ENCODE data around the gene MLF2.

Gene MLF2, protein sequence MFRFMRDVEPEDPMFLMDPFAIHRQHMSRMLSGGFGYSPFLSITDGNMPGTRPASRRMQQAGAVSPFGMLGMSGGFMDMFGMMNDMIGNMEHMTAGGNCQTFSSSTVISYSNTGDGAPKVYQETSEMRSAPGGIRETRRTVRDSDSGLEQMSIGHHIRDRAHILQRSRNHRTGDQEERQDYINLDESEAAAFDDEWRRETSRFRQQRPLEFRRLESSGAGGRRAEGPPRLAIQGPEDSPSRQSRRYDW

DNA sequence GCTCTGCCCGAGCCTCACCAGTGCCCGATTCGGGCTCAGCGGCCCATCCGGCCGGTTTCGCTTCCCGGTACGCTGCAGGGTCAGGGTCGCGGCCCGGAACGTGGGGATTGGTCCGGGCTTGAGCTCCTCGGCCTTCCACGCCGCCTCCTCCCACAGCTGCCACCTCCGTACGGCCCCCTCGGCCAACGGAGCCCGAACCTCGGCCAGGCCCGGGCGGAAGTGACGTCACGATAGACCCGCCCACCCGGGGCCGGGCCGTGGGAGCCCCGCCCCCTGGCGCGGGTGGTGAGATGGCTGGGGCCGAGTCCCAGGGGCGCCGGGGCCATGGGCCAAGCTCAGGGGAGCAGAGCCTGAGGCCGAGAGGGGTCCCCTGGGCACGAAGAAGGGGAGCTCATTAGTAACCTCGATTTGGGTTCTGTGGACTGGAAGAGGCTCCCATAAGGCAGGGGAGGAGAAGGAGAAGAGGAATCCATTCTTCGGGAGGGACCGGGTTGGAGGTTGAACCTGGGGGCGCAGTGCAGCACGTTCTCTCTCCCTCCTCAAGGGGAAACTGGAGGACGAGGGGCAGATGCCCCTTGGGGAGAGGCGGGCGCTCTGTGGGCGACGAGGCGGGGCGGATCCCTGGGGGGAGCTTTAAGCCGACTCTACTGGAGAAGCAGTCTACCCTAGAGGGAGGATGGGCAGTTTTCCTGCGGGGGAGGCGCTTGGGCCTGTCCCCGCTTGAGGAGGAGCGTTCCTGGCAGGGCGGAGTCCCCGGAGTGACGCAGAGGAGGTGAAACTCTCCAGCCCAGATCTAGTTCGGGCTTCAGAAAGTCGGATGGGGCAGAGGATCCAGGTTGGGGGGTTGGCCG, at the start of gene MLF2:
MLF2 (minus strand) TSS at position 221 of the 851 bp plus-strand sequence. CDS start 807 bp downstream, outside the sequence.
- DNase-seq: peak; percentile 99

DNA sequence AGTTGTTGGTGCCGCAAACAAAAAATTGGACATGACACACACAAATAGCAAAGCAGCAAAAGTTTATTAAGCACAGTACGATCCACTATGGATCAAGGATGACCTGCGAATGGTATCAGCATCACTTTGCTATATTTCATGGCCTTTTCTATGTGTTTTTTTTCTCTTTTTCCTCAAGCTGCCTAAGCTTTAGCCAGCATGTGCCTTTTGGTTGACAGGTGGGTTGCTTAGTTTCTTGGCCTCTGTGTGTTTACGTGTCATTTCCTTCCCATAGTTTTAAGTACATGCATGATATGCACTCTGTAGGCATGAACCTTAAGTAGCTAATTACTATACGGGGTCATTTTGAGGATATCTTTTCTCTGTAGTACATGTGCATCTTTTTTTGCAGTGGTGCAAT, 46.2 kb upstream of the MLF2 start:
- DNase-seq: no peak

DNA sequence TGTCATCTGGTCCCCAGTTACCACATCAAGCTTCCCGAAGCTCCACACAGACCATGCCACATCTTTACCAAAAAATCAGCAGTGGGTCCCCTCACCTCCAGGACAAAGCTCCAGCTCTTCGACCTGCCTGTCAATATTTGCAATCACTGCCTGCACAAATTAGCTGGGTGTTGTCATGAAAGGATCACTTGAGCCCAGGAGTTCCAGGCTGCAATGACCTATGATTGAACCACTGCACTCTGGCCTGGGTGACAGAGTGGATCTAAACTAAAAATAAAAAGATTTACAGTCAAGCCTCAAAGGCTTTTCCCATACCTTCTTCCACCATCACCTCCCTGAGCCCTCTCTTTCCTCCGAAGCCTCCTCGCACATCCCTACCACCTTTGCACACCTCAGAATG, 43.6 kb upstream of the MLF2 start:
- no peak for DNase-seq

DNA sequence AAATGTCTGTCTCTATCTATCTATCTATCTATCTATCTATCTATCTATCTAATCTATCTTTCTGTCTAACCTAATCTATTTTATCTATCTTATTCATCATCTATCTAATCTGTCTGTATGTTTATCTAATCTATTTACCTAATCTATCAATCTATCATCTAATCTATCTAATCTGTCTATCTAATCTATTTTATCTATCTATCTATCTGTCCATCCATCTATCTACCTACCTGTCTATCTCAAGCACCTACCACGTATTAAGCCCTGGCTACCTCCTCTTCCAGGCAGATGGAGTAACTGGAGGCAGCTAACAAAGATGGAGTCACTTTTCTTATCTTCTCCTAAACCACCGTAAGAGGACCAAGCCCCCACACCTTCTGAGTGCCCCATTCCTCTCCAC, 42.1 kb upstream of the MLF2 start:
- DNase-seq: no peak

DNA sequence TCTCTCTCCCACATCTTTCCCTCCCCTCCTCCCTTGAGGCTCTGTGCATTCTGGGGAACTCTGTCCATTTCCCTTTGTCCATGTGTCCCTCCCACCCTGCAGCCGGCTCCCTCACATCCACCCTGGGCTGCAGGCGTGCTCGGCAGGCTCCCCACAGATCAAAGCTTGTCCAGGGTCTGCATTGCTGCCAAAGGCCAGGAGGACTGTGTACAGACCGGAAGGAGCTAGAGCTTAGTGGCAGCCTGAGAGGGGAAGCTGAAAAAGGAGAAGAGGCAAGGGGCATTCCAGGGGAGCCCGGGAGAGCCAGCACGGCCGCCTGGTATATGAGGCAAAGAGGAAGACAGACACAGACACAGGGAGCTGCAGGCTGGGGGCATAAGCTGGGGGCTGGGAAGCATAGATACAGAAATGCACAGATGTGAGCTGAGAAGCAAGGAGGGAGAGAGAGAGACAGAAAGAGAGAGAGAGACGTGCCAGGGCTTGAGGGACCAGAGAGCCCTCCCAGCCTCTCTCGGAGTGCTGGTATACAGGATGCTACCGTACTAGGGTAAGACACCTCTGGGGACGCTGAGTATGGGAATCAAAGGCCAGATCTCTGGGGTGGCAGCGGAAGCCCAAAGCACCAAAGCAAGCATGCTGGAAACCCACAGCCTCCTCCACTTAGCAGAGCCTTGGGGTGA, 39.7 kb upstream of the MLF2 start:
- DNase-seq: no peak

DNA sequence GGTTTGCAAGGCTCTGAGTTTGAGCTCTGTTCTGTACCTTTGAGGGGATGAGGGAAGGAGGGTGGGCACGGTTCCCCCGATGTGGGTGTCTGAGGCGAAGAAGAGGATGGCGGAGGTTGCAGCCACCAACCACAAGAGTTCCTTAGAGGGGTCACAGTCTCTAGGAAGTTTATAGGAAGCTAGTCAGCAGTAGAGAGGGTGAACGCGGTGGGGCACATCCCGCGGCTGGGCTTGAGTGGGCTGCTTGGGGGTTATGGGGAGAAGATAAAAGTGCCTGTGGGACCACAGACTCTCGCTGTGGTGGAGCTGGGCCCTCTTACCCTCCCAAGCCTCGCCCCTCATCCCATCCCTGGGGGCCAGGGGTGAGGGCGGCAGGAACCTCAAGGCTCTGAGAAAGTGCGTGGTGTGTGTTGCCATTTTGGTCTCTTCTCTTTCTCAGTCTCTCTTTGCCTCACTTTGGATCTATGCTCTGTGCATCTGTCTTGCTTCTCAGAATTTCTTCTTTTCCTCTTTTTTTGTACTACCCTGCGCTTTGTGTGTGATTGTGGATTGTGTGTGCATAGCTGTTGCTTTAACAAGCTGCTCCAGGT, 39.1 kb upstream of the MLF2 start:
- no peak for DNase-seq

DNA sequence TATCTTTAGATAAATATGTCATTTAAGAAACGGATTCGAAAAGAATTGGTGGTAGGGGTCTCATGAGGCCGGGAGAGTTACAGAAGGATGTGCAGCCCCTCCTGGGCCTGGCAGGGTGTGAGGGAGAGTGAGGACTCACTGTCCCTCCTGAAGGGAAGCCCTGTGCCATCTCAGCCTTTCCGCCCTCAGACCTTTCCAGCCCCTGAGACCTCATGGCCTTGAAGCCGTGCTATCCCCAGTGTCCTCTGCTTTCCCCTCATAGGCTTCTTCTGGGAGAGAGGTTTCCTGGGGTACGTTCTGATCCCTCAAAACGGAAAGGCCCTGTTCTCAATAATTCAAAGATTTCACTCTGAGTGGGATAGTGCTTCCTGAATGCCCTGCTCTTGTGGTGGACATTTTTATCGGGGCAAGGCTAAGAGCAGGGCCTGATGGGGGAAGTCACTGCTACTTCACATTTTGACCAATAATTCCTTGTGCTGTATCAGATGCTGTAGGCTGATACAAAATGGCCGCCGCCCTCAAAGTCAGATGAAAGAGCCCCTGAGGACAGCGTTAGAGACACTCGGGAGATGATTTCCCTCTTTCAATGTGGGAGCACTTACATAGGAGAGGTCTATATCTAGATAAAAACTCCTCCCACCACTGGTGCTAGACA, 37.7 kb upstream of the MLF2 start:
- no peak for DNase-seq

DNA sequence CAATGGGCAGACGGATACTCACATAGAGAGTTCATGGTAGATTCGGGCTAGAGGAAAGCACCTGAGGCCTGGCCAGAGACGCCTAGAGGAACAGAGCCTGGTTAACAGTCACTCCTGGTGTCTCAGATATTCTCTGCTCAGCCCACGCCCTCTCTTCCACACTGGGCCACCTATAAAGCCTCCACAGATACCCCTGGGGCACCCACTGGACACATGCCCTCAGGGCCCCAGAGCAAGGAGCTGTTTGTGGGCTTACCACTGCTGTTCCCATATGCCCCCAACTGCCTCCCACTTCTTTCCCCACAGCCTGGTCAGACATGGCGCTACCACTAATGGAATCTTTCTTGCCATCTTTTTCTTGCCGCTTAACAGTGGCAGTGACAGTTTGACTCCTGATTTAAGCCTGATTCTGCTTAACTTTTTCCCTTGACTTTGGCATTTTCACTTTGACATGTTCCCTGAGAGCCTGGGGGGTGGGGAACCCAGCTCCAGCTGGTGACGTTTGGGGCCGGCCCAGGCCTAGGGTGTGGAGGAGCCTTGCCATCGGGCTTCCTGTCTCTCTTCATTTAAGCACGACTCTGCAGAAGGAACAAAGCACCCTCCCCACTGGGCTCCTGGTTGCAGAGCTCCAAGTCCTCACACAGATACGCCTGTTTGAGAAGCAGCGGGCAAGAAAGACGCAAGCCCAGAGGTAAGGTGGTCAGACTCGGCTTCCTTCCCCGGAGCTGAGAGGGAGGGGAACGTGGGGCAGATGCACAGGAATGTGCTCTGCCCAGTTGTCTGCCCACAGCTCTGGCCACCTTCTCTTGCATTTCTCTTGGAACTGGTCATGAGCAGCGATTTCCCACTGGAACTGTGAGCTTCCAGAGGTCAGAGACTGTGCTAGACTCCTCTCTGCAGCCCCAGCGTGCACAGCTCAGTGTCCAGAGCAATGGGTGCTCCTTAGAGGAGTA, 36.3 kb upstream of the MLF2 start, which contains the start of gene CD4:
CD4 (plus strand) TSS at position 557 of the 953 bp plus-strand sequence. CDS start 10,611 bp downstream, outside the sequence.
- DNase-seq: no peak

DNA sequence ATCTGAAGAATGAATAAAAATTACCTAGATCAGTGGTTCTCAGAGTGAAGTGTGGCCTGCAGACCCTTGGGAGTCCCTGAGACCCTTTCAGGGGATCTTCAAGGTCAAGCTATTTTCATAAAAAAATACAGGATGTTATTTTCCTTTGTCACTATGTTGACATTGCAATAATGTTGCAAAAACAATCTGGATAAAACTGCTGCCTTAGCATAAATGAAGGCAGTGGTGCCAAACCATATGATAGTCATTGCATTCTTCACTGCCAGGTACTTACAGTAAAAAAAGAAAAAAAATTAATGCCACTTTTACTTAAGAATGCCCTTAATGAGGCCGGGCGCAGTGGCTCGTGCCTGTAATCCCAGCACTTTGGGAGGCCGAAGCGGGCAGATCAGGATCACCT, 34.4 kb upstream of the MLF2 start:
- DNase-seq: no peak

DNA sequence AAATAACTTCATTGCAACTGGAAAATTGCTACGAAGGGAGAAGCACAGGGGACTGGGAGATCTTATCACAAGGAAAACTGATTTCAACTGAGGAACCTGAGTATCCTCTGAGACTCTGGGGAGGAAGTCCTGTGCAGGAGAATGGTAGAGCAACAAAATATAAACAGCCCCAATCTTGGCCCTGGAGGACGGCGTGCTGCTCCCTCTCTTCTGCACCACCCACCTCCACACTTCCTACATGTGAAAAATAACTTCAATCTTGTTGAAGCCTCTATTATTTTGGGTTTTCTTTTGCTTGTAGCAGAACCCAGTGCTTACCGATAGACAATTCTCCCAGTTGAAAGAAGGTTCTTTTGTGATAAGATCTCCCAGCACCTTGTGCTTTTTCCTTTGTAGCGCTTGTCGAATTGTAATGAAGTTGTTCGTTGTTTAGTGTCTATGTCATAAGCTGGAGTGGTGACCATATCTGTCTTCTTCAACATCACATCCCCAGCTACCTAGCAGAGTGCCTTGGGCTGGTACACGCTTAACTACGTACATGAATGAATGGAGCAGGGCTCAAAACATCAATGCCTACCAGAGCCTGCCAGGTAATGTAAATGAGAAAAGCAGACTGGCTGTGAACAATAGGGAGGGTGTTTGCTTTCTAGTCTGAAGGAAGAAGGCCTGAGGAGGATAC, 33.6 kb upstream of the MLF2 start:
- DNase-seq: no peak

DNA sequence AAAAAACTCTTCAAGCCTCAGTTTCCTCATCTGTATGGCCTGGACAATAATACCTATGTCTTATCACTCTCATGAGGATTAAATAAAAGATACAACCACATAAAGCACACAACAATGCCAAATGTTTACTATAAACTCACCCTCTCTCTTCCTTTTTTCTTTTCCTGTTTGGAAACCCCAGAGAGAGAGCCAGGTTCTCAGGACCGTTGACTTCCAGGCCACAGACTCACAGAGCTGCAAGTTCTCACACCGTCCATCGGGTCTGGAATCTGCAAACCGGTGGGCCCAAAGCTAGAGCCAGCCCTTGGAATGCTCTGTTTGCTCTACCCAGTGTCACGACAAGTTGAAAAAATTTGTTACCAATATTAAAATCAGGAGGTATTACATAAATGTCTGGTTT, 31.8 kb upstream of the MLF2 start:
- no peak for DNase-seq

DNA sequence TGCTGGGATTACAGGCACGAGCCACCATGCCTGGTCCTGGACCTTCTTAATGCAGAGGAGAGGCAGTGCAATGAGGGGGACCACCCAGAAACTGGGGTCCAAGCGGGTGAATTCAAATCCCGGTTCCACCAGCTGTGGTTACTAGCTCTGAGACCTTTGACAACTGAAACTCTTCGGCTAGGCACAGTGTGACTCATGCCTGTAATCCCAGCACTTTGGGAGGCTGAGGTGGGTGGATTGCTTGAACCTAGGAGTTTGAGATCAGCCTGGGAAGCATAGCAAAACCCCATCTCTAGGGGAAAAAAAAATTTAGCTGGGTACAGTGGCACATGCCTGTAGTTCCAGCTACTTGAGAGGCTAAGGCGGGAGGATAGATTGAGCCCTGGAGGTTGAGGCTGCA, 31.4 kb upstream of the MLF2 start:
- no peak for DNase-seq

DNA sequence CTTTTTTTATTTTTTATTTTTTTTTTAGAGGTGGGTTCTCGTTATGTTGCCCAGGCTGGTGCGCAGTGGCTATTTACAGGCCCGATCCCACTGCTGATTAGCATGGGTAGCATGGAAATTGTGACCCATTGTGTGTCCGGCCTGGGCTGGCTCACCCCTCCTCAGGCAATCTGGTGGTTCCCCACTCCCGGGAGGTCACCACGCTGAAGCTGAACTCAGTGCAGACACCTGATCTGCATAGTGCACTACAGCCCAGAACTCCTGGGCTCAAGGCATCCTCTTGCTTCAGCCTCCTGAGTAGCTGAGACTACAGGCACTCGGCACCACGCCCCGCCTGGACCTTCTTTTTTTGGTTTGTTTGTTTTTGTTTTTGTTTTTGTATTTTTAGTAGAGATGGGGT, 30.9 kb upstream of the MLF2 start:
- DNase-seq: no peak

DNA sequence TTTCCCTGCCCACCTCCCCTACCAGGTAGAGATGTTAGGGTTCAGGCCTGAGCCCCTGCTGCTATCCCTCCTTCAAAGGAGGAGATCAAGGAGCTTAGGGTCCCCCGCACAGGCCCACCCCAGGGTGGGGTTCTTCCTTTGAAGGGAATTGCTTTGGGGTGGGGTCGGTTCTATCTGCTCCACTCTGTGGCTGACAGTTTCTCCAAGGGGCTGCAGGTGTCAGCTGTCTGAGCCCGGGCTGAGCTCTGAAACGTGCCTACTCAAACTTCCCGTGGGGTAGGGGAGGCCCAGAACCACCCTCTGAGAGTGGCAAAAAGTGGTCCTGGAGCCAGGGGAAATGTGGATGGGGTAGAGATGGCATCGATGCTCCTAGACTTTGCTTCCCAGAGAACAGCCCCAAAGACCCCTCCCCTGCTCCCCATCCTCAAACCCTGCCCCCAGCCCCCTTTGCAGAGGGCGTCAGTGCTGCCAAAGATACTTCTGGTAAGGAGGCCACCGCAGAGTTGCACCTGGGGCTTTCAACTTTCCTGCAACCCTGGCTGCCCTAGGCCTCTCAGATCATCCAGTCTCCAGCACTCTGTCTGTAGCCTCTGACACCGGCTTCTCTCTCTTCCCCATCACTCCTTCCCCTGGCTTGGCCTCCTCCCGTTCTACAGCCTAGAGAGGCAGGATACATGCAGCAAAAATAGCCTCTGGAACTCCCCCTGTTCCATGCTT, 30.1 kb upstream of the MLF2 start:
- no peak for DNase-seq

DNA sequence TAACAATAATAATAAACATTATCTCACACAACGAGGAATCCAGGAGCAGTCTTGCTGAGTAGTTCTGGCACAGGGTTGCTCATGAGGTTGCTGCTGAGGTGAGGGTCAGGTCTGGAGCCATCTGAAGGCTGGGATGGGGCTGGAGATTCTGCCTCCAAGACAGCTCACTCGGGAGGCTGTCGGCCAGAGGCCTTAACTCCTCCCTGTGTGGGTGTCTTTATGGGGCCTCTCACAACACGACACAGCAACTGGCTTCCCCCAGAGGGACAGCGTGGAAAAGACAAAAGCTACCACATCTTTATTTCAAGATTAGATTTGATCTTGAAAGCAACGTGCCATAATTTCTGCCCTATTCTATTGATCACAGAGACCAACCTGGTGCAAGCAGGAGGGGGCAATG, 29.2 kb upstream of the MLF2 start:
- no peak for DNase-seq

DNA sequence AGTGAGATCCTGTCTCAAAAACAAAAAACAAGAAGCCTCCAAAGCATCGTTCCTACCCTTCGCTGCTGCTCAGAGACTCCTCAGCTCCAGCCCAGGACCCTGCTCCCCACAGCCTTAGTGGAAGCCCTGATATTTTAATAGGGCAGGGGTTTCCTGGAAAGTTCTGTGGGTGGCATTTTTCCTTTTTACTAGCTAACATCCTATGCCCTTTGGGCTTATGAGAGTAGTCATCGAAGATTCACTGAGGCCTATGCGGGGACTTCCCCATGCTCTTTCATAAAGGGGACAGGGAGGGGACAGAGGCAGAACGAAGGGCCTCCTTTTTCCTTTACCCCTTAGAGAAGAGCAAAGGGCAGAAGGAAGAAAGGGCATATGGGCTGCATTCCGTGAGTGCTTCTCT, 27.6 kb upstream of the MLF2 start:
- no peak for DNase-seq

DNA sequence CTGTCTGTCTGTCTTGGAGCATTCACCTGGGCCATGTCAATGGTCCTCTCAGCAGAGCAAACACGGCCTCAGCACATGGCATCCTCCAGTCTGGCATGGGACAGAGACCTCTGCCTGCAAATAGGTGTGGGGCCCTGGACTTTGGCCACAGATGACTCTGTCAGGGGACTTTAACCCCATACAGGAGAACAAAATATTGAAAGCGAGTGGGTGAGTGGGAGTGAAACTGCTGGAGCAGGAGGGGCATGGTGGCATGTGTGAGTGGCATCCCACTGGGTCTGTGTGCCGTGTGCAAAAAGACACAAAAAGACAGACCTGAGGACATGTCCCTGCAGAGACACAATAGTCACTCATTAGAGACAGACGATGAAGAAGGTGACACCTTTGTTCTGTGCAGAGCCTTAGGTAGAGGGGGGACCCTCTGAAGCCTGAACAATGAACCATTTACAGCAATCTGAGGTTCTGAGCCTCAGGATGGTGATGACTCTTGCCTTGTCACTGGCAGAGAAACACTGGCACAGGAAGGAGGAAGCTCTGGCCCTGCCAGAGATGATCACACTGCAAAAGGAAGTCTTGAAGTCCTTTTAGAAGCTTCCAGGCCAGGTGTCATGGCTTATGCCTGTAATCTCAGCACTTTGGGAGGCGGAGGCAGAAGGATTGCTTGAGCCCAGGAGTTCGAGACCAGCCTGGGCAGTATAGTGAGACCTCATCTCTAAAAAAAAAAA, 26.9 kb upstream of the MLF2 start:
- DNase-seq: no peak

DNA sequence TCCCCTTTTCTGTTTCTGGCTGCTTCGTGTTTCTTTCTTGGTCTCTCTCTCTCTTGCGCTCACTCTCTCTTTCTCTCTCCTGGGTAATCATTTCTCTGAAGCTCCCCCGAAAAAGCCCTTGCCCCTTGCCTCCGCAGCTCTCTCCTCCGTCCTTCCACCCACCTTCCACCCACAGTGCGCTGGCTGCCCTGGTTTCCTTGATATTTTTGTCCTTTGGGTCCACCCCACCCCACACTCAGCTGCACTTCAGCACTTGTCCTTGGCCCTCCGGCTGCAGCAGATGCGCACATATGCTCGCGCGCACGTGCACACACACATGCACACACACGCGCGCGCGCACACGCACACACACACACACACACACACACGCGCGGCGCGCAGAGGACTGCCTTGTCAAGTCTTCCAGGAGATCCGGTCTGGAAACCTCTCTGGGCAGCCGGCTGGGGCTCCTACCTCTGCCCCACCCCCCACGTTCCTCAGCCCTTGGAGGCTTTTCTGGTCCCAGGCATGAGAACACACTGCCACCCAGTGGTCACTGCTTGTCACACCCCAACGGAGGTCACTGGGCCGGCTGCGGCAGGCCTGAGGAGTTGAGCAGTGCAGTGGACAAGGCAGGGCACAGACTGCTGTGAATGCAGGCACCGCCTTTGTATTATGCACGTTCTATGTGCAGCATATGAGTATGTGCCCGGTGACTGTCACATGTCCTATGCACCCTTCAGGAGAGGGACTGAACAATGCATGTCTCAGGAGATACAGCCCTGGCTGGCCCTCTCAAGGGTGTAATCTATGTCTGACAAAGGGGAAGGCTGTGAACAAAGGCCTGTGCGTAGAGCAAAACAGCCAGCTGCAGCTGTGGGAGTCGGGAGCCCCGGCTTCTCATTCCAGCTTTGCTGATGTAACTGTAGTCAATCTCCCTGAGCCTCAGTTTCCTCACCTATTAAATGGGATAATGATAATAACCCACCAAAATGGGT, 25.9 kb upstream of the MLF2 start:
- peak; percentile 97 for DNase-seq
